Measurements from ENCODE around the gene NUAK2.

NUAK2 gene

DNA sequence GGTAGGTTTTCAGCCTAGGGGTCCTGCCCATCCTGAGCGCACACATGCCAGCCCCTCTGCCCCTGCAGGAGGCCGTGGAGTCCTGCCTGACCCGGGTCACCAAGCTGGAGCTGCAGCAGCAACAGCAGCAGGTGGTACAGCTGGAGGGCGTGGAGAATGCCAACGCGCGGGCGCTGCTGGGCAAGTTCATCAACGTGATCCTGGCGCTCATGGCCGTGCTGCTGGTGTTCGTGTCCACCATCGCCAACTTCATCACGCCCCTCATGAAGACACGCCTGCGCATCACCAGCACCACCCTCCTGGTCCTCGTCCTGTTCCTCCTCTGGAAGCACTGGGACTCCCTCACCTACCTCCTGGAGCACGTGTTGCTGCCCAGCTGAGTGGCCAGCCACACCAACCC lies 49.8 kb downstream of the NUAK2 start:
- TF ChIP-seq ZNF274 (IDR thresholded peaks at IDR 0.05; ENCODE audit: low read depth, low read length), result no peak
- no peak overlapping the region for H3K4me3 ChIP-seq (ENCODE audit: low read length)

DNA sequence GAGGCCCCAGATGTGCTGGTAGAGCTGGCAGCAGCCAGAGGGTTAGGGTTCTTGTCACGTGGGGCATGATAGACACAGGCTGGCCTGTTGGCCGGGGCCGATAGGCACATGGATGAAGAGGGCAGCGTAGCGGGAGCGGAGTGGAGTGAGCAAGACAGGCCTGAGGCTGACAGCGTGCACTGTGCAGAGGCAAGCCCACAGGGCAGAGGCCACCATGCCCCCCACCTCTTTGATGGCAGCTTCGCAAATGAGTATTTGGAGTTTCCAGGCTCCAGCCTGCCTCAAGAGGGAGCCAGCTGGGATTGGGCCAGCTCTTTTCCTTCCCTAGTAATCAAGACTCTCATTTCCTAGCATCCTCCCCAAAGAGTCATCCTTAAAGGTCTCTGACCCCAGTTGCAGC lies 50.3 kb downstream of the NUAK2 start:
- H3K4me3 ChIP-seq (ENCODE audit: low read length), result no peak overlapping the region
- no peak for TF ChIP-seq ZNF274 (IDR thresholded peaks at IDR 0.05; ENCODE audit: low read depth, low read length)

- H3K4me3 ChIP-seq (ENCODE audit: low read length), result no peak overlapping the region
- TF ChIP-seq ZNF274 (IDR thresholded peaks at IDR 0.05; ENCODE audit: low read depth, low read length), result no peak
Measured at GRCh38 chr1:205270764-205271163, 50.8 kb downstream of the NUAK2 start.

DNA sequence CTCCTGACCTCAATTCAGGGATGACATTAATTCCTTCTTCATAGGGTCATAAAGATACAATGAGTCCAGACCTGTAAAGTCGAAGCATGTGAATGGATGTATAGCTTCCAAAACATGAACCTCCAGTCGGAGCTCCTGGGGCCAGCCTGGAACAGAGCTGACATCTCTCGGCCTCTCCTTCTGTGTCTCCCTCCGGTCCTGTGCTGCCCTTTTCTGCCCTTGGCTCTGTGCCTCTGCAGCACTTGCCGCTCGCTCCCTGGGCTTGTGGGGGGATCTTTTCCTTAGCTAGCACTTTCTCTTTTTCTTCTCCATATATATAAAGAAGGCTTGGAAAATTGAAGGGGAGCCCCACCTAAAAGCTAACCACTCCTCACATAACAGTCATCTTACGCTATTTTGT lies 51.3 kb downstream of the NUAK2 start:
- H3K4me3 ChIP-seq (ENCODE audit: low read length), result no peak overlapping the region
- no peak for TF ChIP-seq ZNF274 (IDR thresholded peaks at IDR 0.05; ENCODE audit: low read depth, low read length)

GRCh38 chr1:205269711-205270110 lies 51.8 kb downstream of the NUAK2 start:
- no peak for TF ChIP-seq ZNF274 (IDR thresholded peaks at IDR 0.05; ENCODE audit: low read depth, low read length)
- H3K4me3 ChIP-seq (ENCODE audit: low read length), result no peak overlapping the region

GRCh38 chr1:205268846-205269680 lies 52.5 kb downstream of the NUAK2 start:
- no peak for TF ChIP-seq ZNF274 (IDR thresholded peaks at IDR 0.05; ENCODE audit: low read depth, low read length)
- no peak overlapping the region for H3K4me3 ChIP-seq (ENCODE audit: low read length)

DNA sequence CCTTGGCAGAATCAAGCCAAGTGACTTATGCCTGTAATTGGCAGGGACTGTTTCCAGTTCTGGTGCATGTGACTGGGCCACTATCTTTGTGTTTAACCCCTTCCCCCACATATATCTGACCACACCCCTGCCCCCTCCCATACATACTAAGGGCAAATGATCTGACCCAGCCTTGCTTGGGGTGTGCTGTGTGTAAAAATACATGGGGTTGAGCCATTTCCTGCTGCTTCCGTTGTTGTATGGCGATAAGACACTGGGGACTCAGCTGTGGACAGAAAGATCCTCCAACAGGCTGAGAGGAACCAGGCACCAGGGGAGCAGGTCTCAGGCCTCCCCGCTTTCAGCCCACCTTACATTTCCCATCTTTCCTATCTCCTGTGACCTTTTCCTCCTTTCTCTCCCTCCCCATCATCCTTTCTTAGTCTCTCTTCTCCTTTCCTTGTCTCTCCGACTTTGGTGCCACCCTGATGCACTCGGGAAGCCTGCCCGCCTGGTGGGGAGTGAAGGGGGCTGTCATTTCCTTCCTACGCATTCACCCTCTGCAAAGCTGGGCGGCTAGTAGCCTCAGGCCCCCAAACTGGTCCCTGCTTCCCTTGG lies 54.1 kb downstream of the NUAK2 start:
- TF ChIP-seq ZNF274 (IDR thresholded peaks at IDR 0.05; ENCODE audit: low read depth, low read length), result no peak
- H3K4me3 ChIP-seq (ENCODE audit: low read length), result no peak overlapping the region

- no peak for TF ChIP-seq ZNF274 (IDR thresholded peaks at IDR 0.05; ENCODE audit: low read depth, low read length)
- no peak overlapping the region for H3K4me3 ChIP-seq (ENCODE audit: low read length)
Measured at GRCh38 chr1:205266611-205267305, 54.8 kb downstream of the NUAK2 start.

GRCh38 chr1:205263580-205264190 lies 57.9 kb downstream of the NUAK2 start:
- TF ChIP-seq ZNF274 (IDR thresholded peaks at IDR 0.05; ENCODE audit: low read depth, low read length), result no peak
- H3K4me3 ChIP-seq (ENCODE audit: low read length), result no peak overlapping the region

DNA sequence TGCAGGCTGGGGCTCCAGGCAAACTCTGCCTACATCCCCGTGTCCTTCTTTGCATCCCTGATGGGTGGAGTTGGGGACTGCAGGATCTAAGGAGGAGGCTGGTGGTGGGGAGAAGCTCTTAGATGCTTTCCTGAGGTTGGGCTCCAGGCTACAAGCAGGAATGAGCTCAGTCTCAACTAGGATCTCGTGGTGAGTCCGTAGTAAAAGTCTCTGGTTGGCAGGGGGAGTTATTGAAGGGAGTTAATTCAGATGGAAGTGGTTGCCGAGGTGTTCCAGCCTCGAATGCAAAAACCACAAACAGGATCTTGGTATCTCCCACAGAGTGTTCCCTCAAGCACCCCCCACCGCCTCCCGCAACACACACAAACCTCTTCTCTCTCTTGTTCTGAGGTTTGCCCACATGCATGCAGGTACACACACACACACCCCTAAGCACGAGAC lies 58.8 kb downstream of the NUAK2 start:
- no peak for TF ChIP-seq ZNF274 (IDR thresholded peaks at IDR 0.05; ENCODE audit: low read depth, low read length)
- H3K4me3 ChIP-seq (ENCODE audit: low read length), result no peak overlapping the region

DNA sequence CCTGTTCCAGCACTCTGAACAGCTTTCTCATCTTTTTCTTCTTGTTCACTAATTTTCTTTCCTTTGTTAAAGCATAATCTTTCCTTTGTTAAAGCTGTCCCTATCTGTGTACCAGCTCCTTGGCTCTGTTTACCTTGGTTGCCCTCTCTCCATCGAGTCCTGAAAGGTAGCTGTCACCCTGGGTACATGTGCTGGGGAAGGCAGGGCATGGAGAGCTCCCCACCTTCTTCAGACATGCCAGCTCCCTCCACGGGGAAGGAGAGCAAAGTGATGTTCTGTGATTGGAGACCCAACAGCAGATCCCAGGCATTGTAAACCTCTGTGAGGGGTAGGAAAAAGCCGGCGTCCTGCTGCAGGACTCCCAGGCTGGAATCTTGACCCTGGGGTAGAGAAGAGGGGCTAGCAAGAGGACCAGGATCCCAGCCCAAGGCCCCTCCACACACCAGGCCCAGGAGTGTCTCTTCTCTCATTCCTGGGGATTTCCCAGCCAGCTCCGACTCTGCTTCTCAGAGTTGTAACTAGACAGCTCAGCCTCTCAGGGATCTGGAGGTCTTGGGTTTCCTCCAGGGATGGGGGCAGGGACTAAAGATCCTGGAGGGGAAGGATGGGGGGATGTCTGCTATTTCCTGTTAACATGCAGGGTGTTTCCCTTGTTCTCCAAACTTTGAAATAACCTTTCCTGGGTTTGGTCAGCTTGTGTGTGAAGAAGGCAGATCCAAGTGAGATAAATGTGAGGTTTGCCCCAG lies 59.4 kb downstream of the NUAK2 start:
- TF ChIP-seq ZNF274 (IDR thresholded peaks at IDR 0.05; ENCODE audit: low read depth, low read length), result no peak
- no peak overlapping the region for H3K4me3 ChIP-seq (ENCODE audit: low read length)

DNA sequence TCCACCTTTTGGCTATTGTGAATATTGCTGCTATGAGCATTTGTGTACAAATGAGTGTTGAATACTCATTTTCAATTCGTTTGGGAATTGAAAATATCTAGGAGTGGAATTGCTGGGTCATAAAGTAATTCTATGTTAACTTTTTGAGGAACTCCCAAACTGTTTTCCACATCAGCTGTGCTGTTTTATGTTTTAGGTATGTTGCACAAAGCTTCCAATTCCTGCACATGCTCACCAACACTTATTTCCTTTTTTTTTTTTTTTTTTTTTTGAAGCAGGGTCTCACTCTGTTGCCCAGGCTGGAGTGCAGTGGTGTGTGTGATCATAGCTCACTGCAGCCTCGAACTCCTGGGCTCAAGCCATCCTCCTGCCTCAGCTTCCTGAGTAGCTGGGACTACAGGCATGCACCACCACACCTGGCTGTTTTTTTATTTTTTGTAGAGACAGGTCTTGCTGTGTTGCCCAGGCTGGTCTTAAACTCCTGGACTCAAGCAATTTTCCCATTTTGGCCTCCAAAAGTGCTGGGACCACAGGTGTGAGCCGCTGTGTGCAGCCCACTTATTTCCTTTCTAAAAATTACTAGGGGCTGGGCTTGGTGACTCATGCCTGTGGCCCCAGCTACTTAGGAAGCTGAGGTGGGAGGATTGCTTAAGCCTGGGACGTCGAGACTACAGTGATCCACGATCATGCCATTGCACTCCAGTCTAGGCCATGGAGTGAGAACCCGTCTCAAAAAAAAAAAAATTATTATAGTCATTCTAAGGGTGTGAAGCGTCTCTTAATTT lies 60.4 kb downstream of the NUAK2 start:
- no peak for TF ChIP-seq ZNF274 (IDR thresholded peaks at IDR 0.05; ENCODE audit: low read depth, low read length)

DNA sequence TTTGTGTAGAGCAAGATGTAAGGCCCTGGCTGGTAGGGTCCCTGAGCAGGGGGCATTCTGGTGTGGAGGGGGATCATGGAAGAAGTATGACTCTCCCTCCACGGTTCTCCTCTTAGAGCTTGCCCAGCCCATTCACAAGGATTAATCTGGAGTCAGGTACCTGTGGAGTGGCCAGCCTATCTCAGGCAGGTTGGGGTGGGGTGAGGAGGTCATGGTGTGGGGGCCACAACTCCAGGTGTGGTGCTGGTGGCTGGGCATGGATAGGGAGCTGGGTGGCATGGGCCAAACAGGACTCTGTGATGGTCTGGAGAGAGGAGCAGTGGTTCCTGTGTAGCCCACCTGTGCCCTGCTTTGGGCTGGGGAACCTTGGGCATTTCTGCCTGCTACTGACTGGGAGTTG lies 61.5 kb downstream of the NUAK2 start:
- no peak for TF ChIP-seq ZNF274 (IDR thresholded peaks at IDR 0.05; ENCODE audit: low read depth, low read length)
- no peak overlapping the region for H3K4me3 ChIP-seq (ENCODE audit: low read length)

More for the DNA sequence above, 60.4 kb downstream of the NUAK2 start:
- no peak overlapping the region for H3K4me3 ChIP-seq (ENCODE audit: low read length)
